Neuron (in vitro differentiated cells): ENCODE measurements around the gene POLE.

Source experiments
- H2AFZ ChIP-seq: one replicate; pipeline ENCODE4 v1.6.1; 2013; ENCODE audit warnings: low read depth, mild to moderate bottlenecking, inconsistent platforms, low read length, moderate library complexity
- H3K27me3 ChIP-seq: one replicate; pipeline ENCODE4 v1.6.1; 2013; ENCODE audit warnings: low read length; ENCODE audit not compliant: insufficient read depth
- H3K36me3 ChIP-seq: one replicate; pipeline ENCODE4 v1.6.1; 2013; ENCODE audit warnings: low read length; ENCODE audit not compliant: insufficient read depth
- H3K4me1 ChIP-seq: one replicate; pipeline ENCODE4 v1.6.1; 2013; ENCODE audit warnings: low read length; ENCODE audit not compliant: insufficient read depth
- H3K4me3 ChIP-seq: 2 replicates; pipeline ENCODE4 v1.5.1; 2013; ENCODE audit warnings: mild to moderate bottlenecking, low read length, moderate library complexity
- H3K9me3 ChIP-seq: one replicate; pipeline ENCODE4 v1.6.1; 2013; ENCODE audit warnings: low read length

Gene POLE

GRCh38 chr12:132578826-132579225, 108.3 kb downstream of the POLE start:
- Histone ChIP-seq H3K36me3 (peaks cover 62% of the 10 kb centered on the region), H3K9me3 (peaks cover 2% of the 10 kb centered on the region), H3K4me1 (no peaks in the 10 kb centered on the region), H3K4me3 (no peak overlapping the region), H3K27me3 (no peaks in the 10 kb centered on the region), H2AFZ (no peak overlapping the region)

DNA sequence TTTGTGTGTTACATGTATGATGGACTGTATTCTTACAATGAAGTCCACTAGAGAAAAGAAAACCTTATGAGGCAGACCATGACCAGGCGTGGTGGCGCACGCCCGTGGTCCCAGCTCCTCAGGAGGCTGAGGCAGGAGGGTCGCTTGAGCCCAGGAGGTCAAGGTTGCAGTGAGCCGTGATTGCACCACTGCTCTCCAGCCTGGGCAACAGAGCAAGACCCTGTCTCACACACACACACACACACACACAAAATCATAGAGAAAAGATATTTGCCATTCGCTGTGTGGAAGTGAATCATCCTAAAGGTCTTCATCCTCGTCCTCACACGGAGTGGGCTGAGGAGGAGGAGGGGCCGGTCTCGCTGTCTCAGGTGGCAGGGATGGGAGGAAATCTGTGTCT, 109.0 kb downstream of the POLE start:
- H3K36me3 ChIP-seq: peaks cover 66% of the 10 kb centered on the region
- no peaks in the 10 kb centered on the region for H3K27me3 ChIP-seq
- peaks cover 2% of the 10 kb centered on the region for H3K9me3 ChIP-seq
- no peak overlapping the region for H3K4me3 ChIP-seq
- no peaks in the 10 kb centered on the region for H3K4me1 ChIP-seq
- no peak overlapping the region for H2AFZ ChIP-seq

- Histone ChIP-seq H3K9me3 (peaks cover 2% of the 10 kb centered on the region), H3K4me1 (no peaks in the 10 kb centered on the region), H3K4me3 (no peak overlapping the region), H3K36me3 (peaks cover 72% of the 10 kb centered on the region), H3K27me3 (no peaks in the 10 kb centered on the region), H2AFZ (no peak overlapping the region)
These were observed 109.8 kb downstream of the POLE start for GRCh38 chr12:132577191-132577920.

DNA sequence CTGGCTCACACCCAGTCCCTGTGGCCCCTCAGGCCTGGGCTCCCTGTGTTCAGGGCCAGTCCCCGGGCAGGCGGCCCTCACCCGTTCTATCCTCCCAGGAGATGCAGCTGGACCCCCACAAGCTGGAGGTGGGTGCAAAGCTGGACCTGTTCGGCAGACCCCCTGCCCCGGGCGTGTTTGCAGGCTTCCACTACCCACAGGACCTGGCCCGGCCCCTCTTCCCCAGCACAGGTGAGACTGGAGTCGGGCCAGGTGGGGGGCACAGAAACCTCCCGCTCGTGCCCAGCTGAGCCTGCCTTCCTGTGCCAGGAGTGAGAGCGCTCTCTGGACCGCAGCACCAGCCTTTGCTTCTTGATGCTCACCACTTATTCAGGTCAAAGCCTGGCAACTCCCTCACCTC, 110.4 kb downstream of the POLE start:
- Histone ChIP-seq H3K9me3 (no peaks in the 10 kb centered on the region), H3K4me3 (no peak overlapping the region), H3K27me3 (no peaks in the 10 kb centered on the region), H3K36me3 (peaks cover 74% of the 10 kb centered on the region), H3K4me1 (no peaks in the 10 kb centered on the region), H2AFZ (no peak overlapping the region)

DNA sequence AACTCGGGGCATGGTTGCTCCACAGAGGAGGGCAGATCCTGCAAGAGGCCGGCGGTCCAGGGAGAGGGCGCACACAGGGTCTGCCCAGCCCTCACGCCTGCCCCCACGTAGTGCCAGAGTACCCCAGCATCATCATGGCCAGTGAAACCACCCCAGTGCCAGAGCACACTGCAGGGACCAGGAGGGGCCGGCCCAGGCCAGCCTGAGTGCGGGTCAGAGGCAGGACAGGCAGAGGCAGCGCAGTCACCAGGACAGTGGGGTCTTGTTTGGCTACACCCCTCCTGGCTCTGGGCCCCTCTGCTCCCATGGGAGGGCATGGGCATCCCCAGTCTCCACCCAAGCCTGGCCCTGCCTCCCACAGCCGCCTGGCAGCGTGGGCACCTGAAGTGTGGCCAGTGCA, 111.5 kb downstream of the POLE start:
- H3K4me3 ChIP-seq: no peak overlapping the region
- peaks cover 74% of the 10 kb centered on the region for H3K36me3 ChIP-seq
- H3K9me3 ChIP-seq: no peaks in the 10 kb centered on the region
- no peak overlapping the region for H2AFZ ChIP-seq
- H3K4me1 ChIP-seq: no peaks in the 10 kb centered on the region
- no peaks in the 10 kb centered on the region for H3K27me3 ChIP-seq

DNA sequence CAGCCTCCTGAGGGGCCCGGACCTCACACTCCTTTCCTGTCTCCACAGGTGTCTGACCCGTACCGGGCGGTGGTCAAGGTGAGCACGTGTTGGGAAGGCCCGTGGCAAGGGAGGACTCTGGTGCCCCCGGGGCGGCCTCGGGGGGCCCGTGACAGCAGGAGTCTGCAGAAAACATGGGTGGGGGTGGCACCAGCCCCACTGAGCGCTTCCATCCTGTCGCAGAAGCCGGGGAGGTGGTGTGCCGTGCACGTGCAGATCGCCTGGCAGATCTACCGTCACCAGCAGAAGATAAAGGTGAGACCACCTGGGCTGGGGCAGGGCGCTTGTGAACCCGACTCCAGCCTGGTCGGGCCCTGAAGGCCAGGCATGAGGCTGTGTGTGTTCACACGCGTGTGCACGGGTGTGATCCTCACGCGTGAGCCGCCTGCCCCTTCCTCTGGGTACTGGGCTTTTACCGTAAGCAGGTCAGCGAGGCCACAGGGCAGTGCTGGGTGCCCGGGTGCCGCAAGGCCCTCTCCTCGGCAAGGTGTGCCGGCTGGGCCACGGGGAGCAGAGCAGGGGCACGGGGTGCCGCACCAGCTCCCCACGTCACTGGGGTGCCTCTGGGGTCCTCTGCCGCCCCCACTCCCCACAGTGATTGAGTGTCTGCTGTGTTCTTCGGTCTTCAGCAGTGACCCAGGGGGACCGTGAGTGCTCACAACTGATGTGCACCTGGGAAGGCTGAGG, 112.7 kb downstream of the POLE start:
- Histone ChIP-seq H2AFZ (no peak overlapping the region), H3K4me3 (no peak overlapping the region), H3K36me3 (peaks cover 73% of the 10 kb centered on the region), H3K9me3 (no peaks in the 10 kb centered on the region), H3K4me1 (no peaks in the 10 kb centered on the region), H3K27me3 (no peaks in the 10 kb centered on the region)
